RWPE1 (cell line): ENCODE data around the gene HOXA3.

Experiments
- CTCF ChIA-PET: fragments of 350-600 bp; sonication (Branson Sonifier 250); formaldehyde crosslinking; extraction: SDS; loops from one replicate; lab custom pipeline; 2021; lab: Yijun Ruan, JAX
- POLR2A ChIA-PET: fragments of 400-600 bp; formaldehyde crosslinking; extraction: SDS; loops from one replicate; lab custom pipeline; 2020; ENCODE audit warnings: antibody characterized with exemption; ENCODE audit not compliant: low non-redundant PET; lab: Yijun Ruan, JAX
- DNase-seq: peaks from one replicate; pipeline ENCODE4 v3.0.0; 2012; ENCODE audit warnings: low spot score
- H3K27ac ChIP-seq: fragments of 450-650 bp; 2 replicates; pipeline ENCODE4 v1.5.1; 2017
- CTCF ChIP-seq: fragments of 450-650 bp; conservative IDR thresholded peaks from 2 replicates; pipeline ENCODE4 v1.5.1; 2017; ENCODE audit warnings: low read depth, mild to moderate bottlenecking

The HOXA3 gene

DNA sequence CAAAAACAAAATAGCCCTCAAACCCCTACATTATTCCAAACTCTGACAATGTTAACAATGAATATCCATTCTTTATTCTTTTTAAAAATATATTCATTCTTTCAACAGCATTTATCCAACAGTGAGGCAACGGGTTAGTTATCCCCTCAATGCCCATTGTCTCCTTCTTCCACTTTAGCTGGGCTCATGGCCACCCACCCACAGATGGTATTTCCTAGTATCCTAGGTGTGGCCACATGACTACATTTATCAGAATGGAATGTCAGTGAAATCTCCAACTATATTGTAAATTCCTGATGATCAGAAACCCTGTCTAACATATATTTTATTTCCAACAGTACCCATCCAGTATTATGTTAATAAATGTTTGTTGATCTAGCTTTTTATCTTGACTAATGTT, 70.2 kb downstream of the HOXA3 start:
- peak overlapping the region; percentile 77 for H3K27ac ChIP-seq
- CTCF ChIA-PET: no interaction called here
- DNase-seq: peak; percentile 79
- no peak for TF ChIP-seq CTCF
- POLR2A ChIA-PET: no interaction called here

DNA sequence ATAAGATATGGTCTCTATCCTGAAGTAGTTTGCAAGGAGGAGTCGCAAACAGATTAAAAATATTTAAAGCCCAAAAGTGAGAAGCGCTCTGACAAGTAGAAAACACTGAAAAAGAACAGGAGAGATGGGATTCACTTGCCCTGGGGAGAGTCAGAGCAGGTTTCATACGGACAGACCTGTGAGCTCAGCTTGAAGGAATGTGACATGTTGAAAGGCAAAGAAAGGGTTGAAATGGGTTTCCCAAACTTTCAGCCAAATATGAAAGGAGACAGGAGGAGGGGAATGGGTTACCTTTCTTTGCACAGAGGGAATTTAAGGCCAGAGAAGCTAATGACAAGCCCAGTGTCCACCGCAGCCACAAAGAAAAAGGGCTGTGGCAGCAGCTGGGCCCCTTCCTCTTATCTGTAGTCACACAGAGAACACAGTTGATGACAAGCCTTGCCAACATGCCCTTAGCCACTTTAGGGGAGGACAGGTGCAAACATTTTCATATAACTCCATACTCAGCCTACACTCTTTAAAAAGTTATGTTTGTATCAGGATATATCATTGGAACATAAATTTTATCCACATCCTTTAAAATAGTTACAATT, 71.4 kb downstream of the HOXA3 start:
- POLR2A ChIA-PET: no interaction called here
- CTCF ChIA-PET: no interaction called here
- peak; percentile 86 for DNase-seq
- H3K27ac ChIP-seq: peak overlapping the region; percentile 81
- TF ChIP-seq CTCF: no peak

DNA sequence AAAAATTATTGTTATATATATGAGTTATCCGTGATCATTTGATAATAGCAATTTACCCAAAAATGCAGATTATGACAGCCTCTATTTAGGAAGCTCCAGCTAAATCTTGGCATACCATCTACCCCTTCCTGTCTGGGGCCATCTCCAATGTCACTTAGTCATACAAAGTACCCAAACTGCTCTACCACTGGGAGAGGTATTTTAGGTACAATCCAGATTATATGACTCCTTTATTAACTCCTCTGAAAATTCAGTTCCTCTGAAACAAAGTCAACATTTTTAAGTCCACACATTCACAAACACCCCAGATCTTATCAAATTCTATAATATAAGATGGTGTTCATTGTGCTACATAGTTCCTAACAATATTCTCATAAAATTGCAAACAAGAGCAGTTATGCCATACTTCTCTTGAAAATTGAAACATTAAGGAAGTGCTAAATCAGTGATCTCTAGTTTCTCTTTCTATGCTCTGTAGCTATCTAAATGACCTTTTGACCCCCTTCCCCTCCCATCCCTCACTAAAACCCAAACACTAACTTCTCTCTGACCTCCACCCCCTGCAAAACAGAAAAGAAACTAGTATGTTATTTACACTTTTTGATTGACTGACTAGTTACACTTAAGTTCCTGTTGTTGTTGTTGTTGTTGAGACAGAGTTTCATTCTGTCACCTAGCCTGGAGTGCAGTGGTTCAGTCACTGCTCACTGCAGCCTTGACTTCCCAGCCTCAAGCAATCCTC, 73.0 kb downstream of the HOXA3 start:
- no peak overlapping the region for H3K27ac ChIP-seq
- no peak for TF ChIP-seq CTCF
- CTCF ChIA-PET: interaction anchor here (0.5 to 1.1 kb wide), 3 partner anchors 60 to 706 kb away, joined by 3 to 7 read pairs (median 3); no protein-coding TSS in a partner anchor
- POLR2A ChIA-PET: no interaction called here
- DNase-seq: no peak

DNA sequence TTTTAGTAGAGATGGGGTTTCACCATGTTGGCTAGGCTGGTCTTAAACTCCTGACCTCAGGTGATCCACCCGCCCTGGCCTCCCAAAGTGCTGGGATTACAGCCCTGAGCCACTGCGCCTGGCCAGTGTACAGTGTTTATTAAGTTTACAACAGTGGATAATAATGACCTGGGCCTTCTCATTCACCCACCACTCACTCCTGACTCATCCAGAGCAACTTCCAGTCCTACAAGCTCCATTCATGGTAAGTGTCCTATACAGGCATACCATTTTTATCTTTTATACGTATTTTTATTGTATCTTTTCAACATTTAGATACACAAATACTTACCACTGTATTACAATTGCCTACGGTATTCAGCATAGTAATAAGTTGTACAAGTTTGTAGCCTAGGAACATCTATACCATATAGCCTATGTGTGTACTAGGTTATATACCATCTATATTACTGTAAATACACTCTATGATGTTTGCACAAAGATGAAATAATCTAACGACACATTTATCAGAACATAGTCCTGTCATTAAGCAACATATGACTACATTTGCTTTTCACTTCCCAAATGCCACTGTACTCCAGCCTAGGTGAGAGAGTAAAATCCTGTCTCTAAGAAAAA, 73.7 kb downstream of the HOXA3 start:
- no peak overlapping the region for H3K27ac ChIP-seq
- no peak for TF ChIP-seq CTCF
- ChIA-PET POLR2A (no interaction called here), CTCF (interaction anchor here (0.5 to 1.1 kb wide), 3 partner anchors 12 to 706 kb away, joined by 3 read pairs; no protein-coding TSS in a partner anchor)
- DNase-seq: no peak

- no peak overlapping the region for H3K27ac ChIP-seq
- TF ChIP-seq CTCF: no peak
- no peak for DNase-seq
- ChIA-PET CTCF (interaction anchor here (0.7 kb wide), 1 partner anchor 53 kb away, joined by 4 read pairs; no protein-coding TSS in a partner anchor), POLR2A (no interaction called here)
Measured at GRCh38 chr7:27073076-27073475, 79.3 kb downstream of the HOXA3 start.

DNA sequence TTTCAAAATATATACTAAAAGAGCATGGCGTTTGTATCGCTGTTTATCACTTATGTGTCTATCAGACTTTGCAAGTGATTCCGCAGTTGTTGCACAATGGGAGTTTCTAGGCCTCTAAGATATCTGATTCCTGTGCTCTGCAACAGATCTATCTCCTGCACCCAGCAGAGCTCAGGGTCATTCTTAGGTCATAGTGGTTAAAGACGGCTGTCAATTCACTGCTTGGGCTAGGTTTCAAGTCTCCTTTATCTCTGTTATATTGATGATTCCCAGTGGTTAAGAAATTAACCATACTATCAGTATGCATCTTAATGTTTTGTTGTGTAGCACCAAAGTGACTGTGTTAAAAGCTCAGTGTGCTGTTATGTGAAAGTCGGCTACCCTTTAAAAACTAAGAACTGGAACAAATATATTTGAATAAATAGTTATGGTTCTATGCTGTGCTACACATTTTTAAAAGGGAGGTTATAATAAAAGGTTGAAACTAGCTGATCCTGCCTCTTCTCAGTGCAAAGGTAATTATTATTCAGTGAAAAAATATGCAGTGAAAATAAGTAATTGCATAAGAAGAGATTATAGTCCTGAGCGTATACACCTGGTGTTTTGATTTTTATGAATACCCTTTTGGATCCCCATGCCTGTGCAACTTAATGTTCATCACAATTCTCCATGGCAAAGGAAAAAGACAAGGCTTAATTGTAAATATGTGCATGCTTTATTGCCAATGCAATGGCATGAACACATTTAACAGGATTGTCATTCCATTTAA, 80.6 kb downstream of the HOXA3 start:
- POLR2A ChIA-PET: no interaction called here
- CTCF ChIA-PET: no interaction called here
- no peak overlapping the region for H3K27ac ChIP-seq
- no peak for TF ChIP-seq CTCF
- no peak for DNase-seq
